ENCODE measurements around the gene TRIM39. TPM values are rescaled to one million over a fixed set of nuclear protein-coding genes. Genes with fewer than 3 reads are reported as not detected.

Gene TRIM39
- total and polyA plus RNA-seq, 9 of the 15 experiments (the other 6 are each of a cell fraction or from before 2014, with no cell fraction given): 5.6 to 17.7 (median 12.8) TPM

DNA sequence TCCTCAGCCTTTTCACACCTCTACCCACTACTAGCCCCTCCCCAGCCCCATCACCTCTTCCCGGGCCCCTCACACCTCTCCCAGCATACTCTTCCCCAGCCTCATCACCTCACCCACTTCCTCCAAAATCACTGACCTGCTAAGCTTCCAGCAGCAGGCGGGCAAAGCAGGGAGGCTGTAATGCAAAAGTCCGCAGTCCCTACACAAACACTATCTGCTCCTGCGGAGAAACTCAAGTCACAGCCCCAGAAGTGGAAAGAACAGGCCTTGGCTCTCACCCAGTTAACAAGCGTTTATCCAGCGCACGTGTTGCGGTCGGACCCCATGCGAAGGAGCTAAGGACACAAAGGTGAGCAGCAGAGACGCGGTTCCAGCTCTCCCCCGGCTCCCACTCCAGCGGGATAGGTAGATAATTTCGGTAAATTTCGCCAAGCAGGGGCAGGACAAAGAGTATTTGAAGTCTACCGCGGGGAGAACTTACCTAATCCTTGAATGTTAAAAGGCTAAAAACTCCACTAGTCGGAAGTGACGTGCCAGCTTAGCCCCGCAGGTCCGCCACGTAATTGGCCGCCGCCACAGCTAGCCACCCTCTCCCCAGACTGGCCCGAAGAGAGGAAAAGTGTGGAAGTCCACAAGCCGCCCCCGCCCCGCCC, 728 bp upstream of the TRIM39 start (continued):
- peak; percentile 82 for TF ChIP-seq CREB1 (IDR thresholded peaks at IDR 0.05)
- no peak; the same call in 1 of the 2 replicates for TF ChIP-seq CREB1 (CRISPR knock-in tag; IDR thresholded peaks at IDR 0.05)
- TF ChIP-seq, protein P1, sequence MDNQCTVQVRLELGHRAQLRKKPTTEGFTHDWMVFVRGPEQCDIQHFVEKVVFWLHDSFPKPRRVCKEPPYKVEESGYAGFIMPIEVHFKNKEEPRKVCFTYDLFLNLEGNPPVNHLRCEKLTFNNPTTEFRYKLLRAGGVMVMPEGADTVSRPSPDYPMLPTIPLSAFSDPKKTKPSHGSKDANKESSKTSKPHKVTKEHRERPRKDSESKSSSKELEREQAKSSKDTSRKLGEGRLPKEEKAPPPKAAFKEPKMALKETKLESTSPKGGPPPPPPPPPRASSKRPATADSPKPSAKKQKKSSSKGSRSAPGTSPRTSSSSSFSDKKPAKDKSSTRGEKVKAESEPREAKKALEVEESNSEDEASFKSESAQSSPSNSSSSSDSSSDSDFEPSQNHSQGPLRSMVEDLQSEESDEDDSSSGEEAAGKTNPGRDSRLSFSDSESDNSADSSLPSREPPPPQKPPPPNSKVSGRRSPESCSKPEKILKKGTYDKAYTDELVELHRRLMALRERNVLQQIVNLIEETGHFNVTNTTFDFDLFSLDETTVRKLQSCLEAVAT (IDR thresholded peaks at IDR 0.05): peak; percentile 67 to 69; a peak in 2 of 4 replicates
- TF ChIP-seq, protein P2, sequence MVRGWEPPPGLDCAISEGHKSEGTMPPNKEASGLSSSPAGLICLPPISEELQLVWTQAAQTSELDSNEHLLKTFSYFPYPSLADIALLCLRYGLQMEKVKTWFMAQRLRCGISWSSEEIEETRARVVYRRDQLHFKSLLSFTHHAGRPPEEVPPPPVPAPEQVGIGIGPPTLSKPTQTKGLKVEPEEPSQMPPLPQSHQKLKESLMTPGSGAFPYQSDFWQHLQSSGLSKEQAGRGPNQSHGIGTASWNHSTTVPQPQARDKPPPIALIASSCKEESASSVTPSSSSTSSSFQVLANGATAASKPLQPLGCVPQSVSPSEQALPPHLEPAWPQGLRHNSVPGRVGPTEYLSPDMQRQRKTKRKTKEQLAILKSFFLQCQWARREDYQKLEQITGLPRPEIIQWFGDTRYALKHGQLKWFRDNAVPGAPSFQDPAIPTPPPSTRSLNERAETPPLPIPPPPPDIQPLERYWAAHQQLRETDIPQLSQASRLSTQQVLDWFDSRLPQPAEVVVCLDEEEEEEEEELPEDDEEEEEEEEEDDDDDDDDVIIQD (CRISPR knock-in tag; IDR thresholded peaks at IDR 0.05): peak; percentile 52; the same call in 1 of the 2 replicates
- no peak for TF ChIP-seq MYBL2 (IDR thresholded peaks at IDR 0.05; ENCODE audit: low read depth)
- TF ChIP-seq MYBL2 (CRISPR knock-in tag; IDR thresholded peaks at IDR 0.05; ENCODE audit: borderline replicate concordance): no peak
- no peak for TF ChIP-seq RCOR1 (IDR thresholded peaks at IDR 0.05; ENCODE audit: borderline replicate concordance in 1 of 2, low read depth in 2 of 2, low read length in 2 of 2)
- peak; percentile 97 for TF ChIP-seq L3MBTL2 (IDR thresholded peaks at IDR 0.05)
- TF ChIP-seq, protein P3, sequence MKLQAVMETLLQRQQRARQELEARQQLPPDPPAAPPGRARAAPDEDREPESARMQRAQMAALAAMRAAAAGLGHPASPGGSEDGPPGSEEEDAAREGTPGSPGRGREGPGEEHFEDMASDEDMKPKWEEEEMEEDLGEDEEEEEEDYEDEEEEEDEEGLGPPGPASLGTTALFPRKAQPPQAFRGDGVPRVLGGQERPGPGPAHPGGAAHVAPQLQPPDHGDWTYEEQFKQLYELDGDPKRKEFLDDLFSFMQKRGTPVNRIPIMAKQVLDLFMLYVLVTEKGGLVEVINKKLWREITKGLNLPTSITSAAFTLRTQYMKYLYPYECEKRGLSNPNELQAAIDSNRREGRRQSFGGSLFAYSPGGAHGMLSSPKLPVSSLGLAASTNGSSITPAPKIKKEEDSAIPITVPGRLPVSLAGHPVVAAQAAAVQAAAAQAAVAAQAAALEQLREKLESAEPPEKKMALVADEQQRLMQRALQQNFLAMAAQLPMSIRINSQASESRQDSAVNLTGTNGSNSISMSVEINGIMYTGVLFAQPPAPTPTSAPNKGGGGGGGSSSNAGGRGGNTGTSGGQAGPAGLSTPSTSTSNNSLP (IDR thresholded peaks at IDR 0.05; ENCODE audit: borderline replicate concordance, low read depth, low read length): no peak
- TF ChIP-seq MBD2 (IDR thresholded peaks at IDR 0.05; ENCODE audit: borderline replicate concordance, low read depth): no peak
- TF ChIP-seq, protein P4, sequence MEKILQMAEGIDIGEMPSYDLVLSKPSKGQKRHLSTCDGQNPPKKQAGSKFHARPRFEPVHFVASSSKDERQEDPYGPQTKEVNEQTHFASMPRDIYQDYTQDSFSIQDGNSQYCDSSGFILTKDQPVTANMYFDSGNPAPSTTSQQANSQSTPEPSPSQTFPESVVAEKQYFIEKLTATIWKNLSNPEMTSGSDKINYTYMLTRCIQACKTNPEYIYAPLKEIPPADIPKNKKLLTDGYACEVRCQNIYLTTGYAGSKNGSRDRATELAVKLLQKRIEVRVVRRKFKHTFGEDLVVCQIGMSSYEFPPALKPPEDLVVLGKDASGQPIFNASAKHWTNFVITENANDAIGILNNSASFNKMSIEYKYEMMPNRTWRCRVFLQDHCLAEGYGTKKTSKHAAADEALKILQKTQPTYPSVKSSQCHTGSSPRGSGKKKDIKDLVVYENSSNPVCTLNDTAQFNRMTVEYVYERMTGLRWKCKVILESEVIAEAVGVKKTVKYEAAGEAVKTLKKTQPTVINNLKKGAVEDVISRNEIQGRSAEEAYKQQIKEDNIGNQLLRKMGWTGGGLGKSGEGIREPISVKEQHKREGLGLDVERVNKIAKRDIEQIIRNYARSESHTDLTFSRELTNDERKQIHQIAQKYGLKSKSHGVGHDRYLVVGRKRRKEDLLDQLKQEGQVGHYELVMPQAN (IDR thresholded peaks at IDR 0.05; ENCODE audit: borderline replicate concordance): peak; percentile 91
- no peak for TF ChIP-seq EHMT2 (IDR thresholded peaks at IDR 0.05)
- no peak for TF ChIP-seq PHB (CRISPR knock-in tag; IDR thresholded peaks at IDR 0.05)
- no peak for TF ChIP-seq CHD2 (IDR thresholded peaks at IDR 0.05; ENCODE audit: low read depth, low read length)
- no peak for TF ChIP-seq ZNF134 (CRISPR knock-in tag; conservative IDR thresholded peaks at IDR 0.05)
- no peak for TF ChIP-seq CBX2 (IDR thresholded peaks at IDR 0.05; ENCODE audit: insufficient read depth, low read length, poor library complexity, severe bottlenecking)
- TF ChIP-seq HOXB6 (CRISPR knock-in tag; IDR thresholded peaks at IDR 0.05; ENCODE audit: borderline replicate concordance): no peak
- no peak for TF ChIP-seq ZBTB8A (IDR thresholded peaks at IDR 0.05; ENCODE audit: partially characterized antibody)
- TF ChIP-seq, protein P5, sequence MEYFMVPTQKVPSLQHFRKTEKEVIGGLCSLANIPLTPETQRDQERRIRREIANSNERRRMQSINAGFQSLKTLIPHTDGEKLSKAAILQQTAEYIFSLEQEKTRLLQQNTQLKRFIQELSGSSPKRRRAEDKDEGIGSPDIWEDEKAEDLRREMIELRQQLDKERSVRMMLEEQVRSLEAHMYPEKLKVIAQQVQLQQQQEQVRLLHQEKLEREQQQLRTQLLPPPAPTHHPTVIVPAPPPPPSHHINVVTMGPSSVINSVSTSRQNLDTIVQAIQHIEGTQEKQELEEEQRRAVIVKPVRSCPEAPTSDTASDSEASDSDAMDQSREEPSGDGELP (CRISPR knock-in tag; IDR thresholded peaks at IDR 0.05; ENCODE audit: borderline replicate concordance): peak; percentile 88; the same call in 1 of the 2 replicates
